ENCODE results near the gene RXFP4. TPM values are rescaled to one million over a fixed set of nuclear protein-coding genes. Genes with fewer than 3 reads are reported as not detected.

The RXFP4 gene
- total RNA-seq, 1 experiment from 2014 or later, result not detected

DNA sequence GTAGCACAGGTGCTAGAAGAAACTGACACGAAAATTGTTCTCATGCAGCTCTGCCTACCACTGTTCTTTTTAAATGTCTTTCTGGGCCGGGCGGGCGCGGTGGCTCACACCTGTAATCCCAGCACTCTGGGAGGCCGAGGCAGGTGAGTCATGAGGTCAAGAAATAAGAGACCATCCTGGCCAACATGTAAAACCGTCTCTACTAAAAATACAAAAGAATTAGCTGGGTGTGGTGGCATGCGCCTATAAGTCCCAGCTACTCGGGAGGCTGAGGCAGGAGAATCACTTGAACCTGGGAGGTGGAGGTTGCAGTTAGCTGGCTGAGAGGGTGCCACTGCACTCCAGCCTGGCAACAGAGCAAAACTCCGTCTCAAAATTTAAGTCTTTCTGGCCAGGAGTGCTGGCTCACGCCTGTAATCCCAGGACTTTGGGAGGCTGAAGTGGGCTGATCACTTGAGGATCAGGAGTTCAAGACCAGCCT is 29.3 kb upstream of the RXFP4 start:
- no peaks in the 10 kb centered on the region for H3K9me3 ChIP-seq (ENCODE audit: control insufficient read depth, low read depth, low read length)
- WGBS (ENCODE audit: extremely low coverage, insufficient read length, low lambda C conversion rate), result no CpG with 5 or more reads among the region's 11 CpGs
- H2AFZ ChIP-seq (ENCODE audit: low read length), result no peak overlapping the region
- no peak overlapping the region for H2BK12ac ChIP-seq (ENCODE audit: insufficient read length, low read depth, low read length)
- H3K14ac ChIP-seq (ENCODE audit: insufficient read depth, low read length), result no peak overlapping the region
- H3K27ac Mint-ChIP-seq, result peak overlapping the region in 2 of 3 experiments; percentile 96 to 98; a peak in 4 of 7 replicates
- TF ChIP-seq, protein P1, sequence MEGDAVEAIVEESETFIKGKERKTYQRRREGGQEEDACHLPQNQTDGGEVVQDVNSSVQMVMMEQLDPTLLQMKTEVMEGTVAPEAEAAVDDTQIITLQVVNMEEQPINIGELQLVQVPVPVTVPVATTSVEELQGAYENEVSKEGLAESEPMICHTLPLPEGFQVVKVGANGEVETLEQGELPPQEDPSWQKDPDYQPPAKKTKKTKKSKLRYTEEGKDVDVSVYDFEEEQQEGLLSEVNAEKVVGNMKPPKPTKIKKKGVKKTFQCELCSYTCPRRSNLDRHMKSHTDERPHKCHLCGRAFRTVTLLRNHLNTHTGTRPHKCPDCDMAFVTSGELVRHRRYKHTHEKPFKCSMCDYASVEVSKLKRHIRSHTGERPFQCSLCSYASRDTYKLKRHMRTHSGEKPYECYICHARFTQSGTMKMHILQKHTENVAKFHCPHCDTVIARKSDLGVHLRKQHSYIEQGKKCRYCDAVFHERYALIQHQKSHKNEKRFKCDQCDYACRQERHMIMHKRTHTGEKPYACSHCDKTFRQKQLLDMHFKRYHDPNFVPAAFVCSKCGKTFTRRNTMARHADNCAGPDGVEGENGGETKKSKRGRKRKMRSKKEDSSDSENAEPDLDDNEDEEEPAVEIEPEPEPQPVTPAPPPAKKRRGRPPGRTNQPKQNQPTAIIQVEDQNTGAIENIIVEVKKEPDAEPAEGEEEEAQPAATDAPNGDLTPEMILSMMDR (conservative IDR thresholded peaks at IDR 0.05), result no peak
- H4K91ac ChIP-seq (ENCODE audit: insufficient read length, low read depth, low read length), result no peak overlapping the region
- no peak overlapping the region for H3T11ph ChIP-seq (ENCODE audit: low read length)
- no peak overlapping the region for H4K8ac ChIP-seq (replicated peaks; ENCODE audit: insufficient read length, low read depth, low read length)
- H2BK5ac ChIP-seq (ENCODE audit: insufficient read length, low read length), result no peak overlapping the region
- H3K4me2 ChIP-seq (ENCODE audit: insufficient read depth, insufficient read length, low read length), result no peak overlapping the region
- no peak overlapping the region for H3K56ac ChIP-seq (ENCODE audit: insufficient read length, low read depth, low read length)
- H3K4me1 Mint-ChIP-seq, result peaks cover 17% of the 10 kb centered on the region in 2 experiments
- no peaks in the 10 kb centered on the region for H3K9me3 Mint-ChIP-seq
- no peak overlapping the region for H4K5ac ChIP-seq (ENCODE audit: insufficient read length, low read depth, low read length)
- no peaks in the 10 kb centered on the region; the same call in 1 of the 2 replicates for H3K27me3 ChIP-seq (ENCODE audit: insufficient read depth, low read length)
- H3K36me3 Mint-ChIP-seq (ENCODE audit: insufficient read depth in 1 of 3, low read depth in 3 of 3), result peaks cover 26 to 77% (median 74%) of the 10 kb centered on the region in 3 experiments; a peak in 6 of 7 replicates
- H2BK120ac ChIP-seq (ENCODE audit: low read depth, low read length, poor library complexity, severe bottlenecking), result no peak overlapping the region
- no peaks in the 10 kb centered on the region for H3K27me3 Mint-ChIP-seq (ENCODE audit: low read depth)
- peak; percentile 43 for DNase-seq
- no peak overlapping the region for H2BK15ac ChIP-seq (ENCODE audit: low read depth, low read length)
- no peaks in the 10 kb centered on the region for H4K20me1 ChIP-seq (ENCODE audit: control insufficient read depth, insufficient read depth, insufficient read length)
- H3K18ac ChIP-seq (ENCODE audit: insufficient read length, low read depth, low read length), result no peak overlapping the region
- no peak overlapping the region for H3K23ac ChIP-seq (ENCODE audit: insufficient read length, low read depth, low read length)
- H3K23me2 ChIP-seq (ENCODE audit: insufficient read length, low read depth, low read length, poor library complexity, severe bottlenecking), result peaks cover 6% of the 10 kb centered on the region
- H3K79me1 ChIP-seq (ENCODE audit: insufficient read depth, low read depth, low read length, poor library complexity, severe bottlenecking), result no peaks in the 10 kb centered on the region
- H3K4me1 ChIP-seq (ENCODE audit: insufficient read depth, low read length), result no peaks in the 10 kb centered on the region
- H3K79me2 ChIP-seq (ENCODE audit: insufficient read depth, low read length), result no peaks in the 10 kb centered on the region
- H3K4ac ChIP-seq (ENCODE audit: low read depth, low read length), result no peak overlapping the region
- H3K9ac ChIP-seq (ENCODE audit: extremely low read depth, insufficient read length, low read length), result no peak overlapping the region
- peak overlapping the region; percentile 96 to 97; a peak in 4 of 5 replicates for H3K4me3 Mint-ChIP-seq
- no peak overlapping the region for H2AK5ac ChIP-seq (ENCODE audit: insufficient read length, low read length)
- H2BK20ac ChIP-seq (ENCODE audit: low read depth, low read length, poor library complexity, severe bottlenecking), result no peak overlapping the region
- H3K27ac ChIP-seq (ENCODE audit: insufficient read length, low read depth, low read length), result no peak overlapping the region
